Ureter (tissue), 1 donor: Measurements from ENCODE around the gene PGAP6. TPM values are rescaled to one million over a fixed set of nuclear protein-coding genes. Genes with fewer than 3 reads are reported as not detected.
A peak's percentile ranks its signal among the peaks of the same experiment; 100 is the strongest.
"Not testable (repeated sequence)": the region's sequence is repeated elsewhere in the genome, so short reads cannot be mapped to it uniquely, and the experiment has no call there.

ENCODE experiments used
- DNase-seq: peaks from one replicate; pipeline ENCODE4 v3.0.0-alpha.2; 2020; ENCODE audit warnings: low spot score
- total RNA-seq: library from RNA; stranded (reverse); gene quantifications from one replicate; pipeline ENCODE4 v1.2.4, GENCODE V29; 2023
- donor health status: DM: yes; HTN: yes; CAD: no.

Gene PGAP6
- total RNA-seq: 37.6 TPM

GRCh38 chr16:381789-382717, at the start of gene PGAP6:
PGAP6 (minus strand) TSS chr16:381978; CDS start chr16:381821, 157 bp downstream.
- no peak for DNase-seq

- no peak for DNase-seq
These were observed 49.1 kb upstream of the PGAP6 start for GRCh38 chr16:430904-431303.

GRCh38 chr16:427250-427649, 45.5 kb upstream of the PGAP6 start:
- DNase-seq: no peak

GRCh38 chr16:426906-427249, 45.1 kb upstream of the PGAP6 start:
- no peak for DNase-seq

- DNase-seq: no peak
These were observed 44.5 kb upstream of the PGAP6 start for GRCh38 chr16:426115-426905.

GRCh38 chr16:425740-426114, 43.9 kb upstream of the PGAP6 start:
- DNase-seq: no peak

GRCh38 chr16:425082-425718, 43.4 kb upstream of the PGAP6 start, which contains the start of gene RAB11FIP3:
RAB11FIP3 (plus strand) TSS chr16:425649; CDS start chr16:426007, 358 bp downstream.
- peak; percentile 82 for DNase-seq

- peak; percentile 56 for DNase-seq
These were observed 42.9 kb upstream of the PGAP6 start for GRCh38 chr16:424623-425081.

GRCh38 chr16:424033-424622, 42.4 kb upstream of the PGAP6 start:
- peak; percentile 78 for DNase-seq

- not testable (repeated sequence) for DNase-seq
These were observed 40.4 kb upstream of the PGAP6 start for GRCh38 chr16:422179-422578.

GRCh38 chr16:415170-415498, 33.4 kb upstream of the PGAP6 start:
- DNase-seq: not testable (repeated sequence)

GRCh38 chr16:414395-415169, 32.8 kb upstream of the PGAP6 start:
- no peak for DNase-seq

- no peak for DNase-seq
These were observed 29.9 kb upstream of the PGAP6 start for GRCh38 chr16:411576-412265.

GRCh38 chr16:410516-411178, 28.9 kb upstream of the PGAP6 start:
- DNase-seq: no peak

GRCh38 chr16:407253-407652, 25.5 kb upstream of the PGAP6 start:
- DNase-seq: no peak

- DNase-seq: no peak
These were observed 24.0 kb upstream of the PGAP6 start for GRCh38 chr16:405548-406506.

- no peak for DNase-seq
These were observed 23.3 kb upstream of the PGAP6 start for GRCh38 chr16:404971-405486.
